ENCODE measurements around the gene TBC1D7. TPM values are rescaled to one million over a fixed set of nuclear protein-coding genes. Genes with fewer than 3 reads are reported as not detected.

TBC1D7 gene
- total RNA-seq, 6 donors from 2014 or later, result 8.1 to 32.5 (median 14.3) TPM

GRCh38 chr6:13256266-13257001 is 71.9 kb downstream of the TBC1D7 start:
- TF ChIP-seq POLR2A (IDR thresholded peaks at IDR 0.05) (no peak), CTCF (IDR thresholded peaks at IDR 0.05) (no peak), EP300 (IDR thresholded peaks at IDR 0.05) (no peak), POLR2AphosphoS5 (IDR thresholded peaks at IDR 0.05) (no peak)
- Histone ChIP-seq H3K4me1 (peaks cover 0 to 11% (median 7%) of the 10 kb centered on the region in 4 donors), H3K36me3 (no peaks in the 10 kb centered on the region), H3K27ac (peak overlapping the region in 2 of 4 donors; percentile 38 to 39), H3K9me3 (no peaks in the 10 kb centered on the region), H3K27me3 (no peaks in the 10 kb centered on the region), H3K4me3 (no peak overlapping the region)
- peak in 1 of 2 donors; percentile 47 for ATAC-seq (ENCODE audit: low FRiP score in 2 of 2)
- DNase-seq, result no peak
- WGBS, 2 donors, result 76 to 84% methylated on average over 2 of the region's 2 CpGs

Other genes starting within 250 kb of the TBC1D7 start
- gene GFOD1, start 159.1 kb upstream of the TBC1D7 start, total RNA-seq, result 10 to 100 TPM; 22.8 to 37.7 (median 25.8) TPM
- gene SIRT5, start 246.1 kb upstream of the TBC1D7 start, total RNA-seq, result 10 to 100 TPM in 3 of 6 donors, 1 to 10 TPM in 3; 7.0 to 19.9 (median 11.0) TPM

All from upper lobe of left lung (tissue), 6 donors.